ENCODE measurements around the gene NUB1. TPM values are rescaled to one million over a fixed set of nuclear protein-coding genes. Genes with fewer than 3 reads are reported as not detected.

NUB1 gene
- polyA plus RNA-seq, 3 donors = 32.0 to 39.2 (median 37.2) TPM

DNA sequence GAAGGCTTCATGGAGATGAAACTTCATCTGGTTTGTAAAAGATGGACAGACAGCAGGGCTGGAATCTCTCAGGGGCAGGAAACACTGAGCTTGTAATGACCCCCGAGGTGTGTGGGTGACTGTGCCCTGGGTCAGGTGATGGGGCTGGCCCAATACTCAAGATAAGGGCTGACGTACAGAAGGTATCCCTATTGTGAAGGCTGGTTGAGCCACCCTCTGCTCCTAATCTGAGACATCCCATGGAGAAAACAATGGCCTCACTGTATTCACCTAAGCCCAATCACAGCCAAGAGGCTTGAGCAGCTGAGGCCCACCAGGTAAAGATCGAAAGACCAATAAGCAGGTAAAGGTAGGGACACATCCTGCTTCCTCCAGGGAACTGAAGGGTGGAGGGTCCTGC lies 34.8 kb upstream of the NUB1 start:
- Histone ChIP-seq H4K20me1 (ENCODE audit: insufficient read depth, low read length) (no peaks in the 10 kb centered on the region), H3K9me3 (replicated peaks in 1 of 2; ENCODE audit: control insufficient read depth in 1 of 2, insufficient read depth in 1 of 2, low read length in 2 of 2) (peaks cover 7 to 8% of the 10 kb centered on the region in 2 donors), H3K9ac (ENCODE audit: insufficient read depth, low read length, poor library complexity, severe bottlenecking) (no peak overlapping the region), H3K4me2 (replicated peaks; ENCODE audit: extremely low read depth, low read length, poor library complexity, severe bottlenecking) (no peak overlapping the region), H3K4me1 (ENCODE audit: control insufficient read depth in 1 of 2, insufficient read depth in 2 of 2, low read length in 2 of 2) (peaks cover 4 to 7% of the 10 kb centered on the region in 2 donors), H3K27ac (ENCODE audit: low read depth in 1 of 2, low read length in 2 of 2) (no peak overlapping the region), H3K36me3 (replicated peaks in 1 of 2; ENCODE audit: control insufficient read depth in 1 of 2, insufficient read depth in 2 of 2, low read length in 2 of 2) (no peaks in the 10 kb centered on the region), H2AFZ (ENCODE audit: insufficient read depth, low read depth, low read length, poor library complexity, severe bottlenecking) (no peak overlapping the region), H3K4me3 (replicated peaks in 1 of 3; ENCODE audit: low read depth in 2 of 3, low read length in 3 of 3) (no peak overlapping the region), H3K27me3 (ENCODE audit: control insufficient read depth in 2 of 2, insufficient read depth in 2 of 2, low read length in 2 of 2) (peaks cover 10 to 45% of the 10 kb centered on the region in 2 donors), H3K79me2 (ENCODE audit: insufficient read depth, low read length) (no peaks in the 10 kb centered on the region)
- Mint-ChIP-seq H3K9me3 (peaks cover 0 to 17% (median 6%) of the 10 kb centered on the region in 7 donors), H3K27me3 (ENCODE audit: low read depth in 3 of 3) (peaks cover 32 to 43% (median 40%) of the 10 kb centered on the region in 3 donors), H3K4me3 (no peak overlapping the region), H3K36me3 (peaks cover 0 to 3% of the 10 kb centered on the region in 2 donors), H3K27ac (no peak overlapping the region), H3K4me1 (peaks cover 7% of the 10 kb centered on the region)
- intact Hi-C loops (cut with micrococcal nuclease) = loop anchor here in 1 of 2 donors (10.0 kb wide), 1 partner anchor 142 kb away; the partner anchor contains the start of gene GBX1
- 90% methylated on average over 1 of the region's 3 CpGs for WGBS (ENCODE audit: insufficient coverage)
- no peak for DNase-seq
- TF ChIP-seq, protein P1, sequence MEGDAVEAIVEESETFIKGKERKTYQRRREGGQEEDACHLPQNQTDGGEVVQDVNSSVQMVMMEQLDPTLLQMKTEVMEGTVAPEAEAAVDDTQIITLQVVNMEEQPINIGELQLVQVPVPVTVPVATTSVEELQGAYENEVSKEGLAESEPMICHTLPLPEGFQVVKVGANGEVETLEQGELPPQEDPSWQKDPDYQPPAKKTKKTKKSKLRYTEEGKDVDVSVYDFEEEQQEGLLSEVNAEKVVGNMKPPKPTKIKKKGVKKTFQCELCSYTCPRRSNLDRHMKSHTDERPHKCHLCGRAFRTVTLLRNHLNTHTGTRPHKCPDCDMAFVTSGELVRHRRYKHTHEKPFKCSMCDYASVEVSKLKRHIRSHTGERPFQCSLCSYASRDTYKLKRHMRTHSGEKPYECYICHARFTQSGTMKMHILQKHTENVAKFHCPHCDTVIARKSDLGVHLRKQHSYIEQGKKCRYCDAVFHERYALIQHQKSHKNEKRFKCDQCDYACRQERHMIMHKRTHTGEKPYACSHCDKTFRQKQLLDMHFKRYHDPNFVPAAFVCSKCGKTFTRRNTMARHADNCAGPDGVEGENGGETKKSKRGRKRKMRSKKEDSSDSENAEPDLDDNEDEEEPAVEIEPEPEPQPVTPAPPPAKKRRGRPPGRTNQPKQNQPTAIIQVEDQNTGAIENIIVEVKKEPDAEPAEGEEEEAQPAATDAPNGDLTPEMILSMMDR (IDR thresholded peaks at IDR 0.05) = no peak

DNA sequence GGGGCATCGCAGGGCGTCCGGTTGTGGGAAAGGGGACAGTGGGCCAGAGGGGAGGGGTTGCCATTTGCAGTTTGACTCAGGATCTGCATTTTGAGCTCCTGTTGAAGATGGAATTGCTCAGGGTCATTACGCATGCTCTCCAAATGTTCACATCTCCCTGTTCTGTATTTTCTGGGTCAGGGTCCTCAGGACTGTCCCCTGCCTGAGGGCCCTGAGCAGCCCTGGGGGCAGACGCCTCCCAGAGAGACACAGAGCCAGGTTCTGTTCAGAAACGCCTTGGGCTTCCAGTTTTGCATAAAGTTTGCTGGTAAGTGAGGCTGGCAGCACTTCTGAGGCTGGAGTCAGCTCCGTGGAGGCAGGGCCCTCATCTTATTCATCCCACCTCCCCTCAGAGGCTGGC lies 34.1 kb upstream of the NUB1 start:
- H3K9ac ChIP-seq (ENCODE audit: insufficient read depth, low read length, poor library complexity, severe bottlenecking) = no peak overlapping the region
- no peak overlapping the region for H3K27ac ChIP-seq (ENCODE audit: low read depth in 1 of 2, low read length in 2 of 2)
- peaks cover 0 to 16% (median 6%) of the 10 kb centered on the region in 7 donors for H3K9me3 Mint-ChIP-seq
- peaks cover 0 to 3% of the 10 kb centered on the region in 2 donors for H3K36me3 Mint-ChIP-seq
- 100% methylated on average over 1 of the region's 7 CpGs for WGBS (ENCODE audit: insufficient coverage)
- no peaks in the 10 kb centered on the region for H3K36me3 ChIP-seq (replicated peaks in 1 of 2; ENCODE audit: control insufficient read depth in 1 of 2, insufficient read depth in 2 of 2, low read length in 2 of 2)
- peaks cover 7% of the 10 kb centered on the region for H3K4me1 Mint-ChIP-seq
- H3K27ac Mint-ChIP-seq = peak overlapping the region in 1 of 7 donors; percentile 64
- no peak overlapping the region for H2AFZ ChIP-seq (ENCODE audit: insufficient read depth, low read depth, low read length, poor library complexity, severe bottlenecking)
- no peaks in the 10 kb centered on the region for H3K79me2 ChIP-seq (ENCODE audit: insufficient read depth, low read length)
- H3K27me3 ChIP-seq (ENCODE audit: control insufficient read depth in 2 of 2, insufficient read depth in 2 of 2, low read length in 2 of 2) = peaks cover 10 to 39% of the 10 kb centered on the region in 2 donors
- H3K4me3 Mint-ChIP-seq = no peak overlapping the region
- H4K20me1 ChIP-seq (ENCODE audit: insufficient read depth, low read length) = no peaks in the 10 kb centered on the region
- no peak for DNase-seq
- peaks cover 4 to 7% of the 10 kb centered on the region in 2 donors for H3K4me1 ChIP-seq (ENCODE audit: control insufficient read depth in 1 of 2, insufficient read depth in 2 of 2, low read length in 2 of 2)
- peaks cover 29 to 39% (median 36%) of the 10 kb centered on the region in 3 donors for H3K27me3 Mint-ChIP-seq (ENCODE audit: low read depth in 3 of 3)
- peaks cover 7 to 8% of the 10 kb centered on the region in 2 donors for H3K9me3 ChIP-seq (replicated peaks in 1 of 2; ENCODE audit: control insufficient read depth in 1 of 2, insufficient read depth in 1 of 2, low read length in 2 of 2)
- no peak overlapping the region for H3K4me2 ChIP-seq (replicated peaks; ENCODE audit: extremely low read depth, low read length, poor library complexity, severe bottlenecking)
- no peak overlapping the region for H3K4me3 ChIP-seq (replicated peaks in 1 of 3; ENCODE audit: low read depth in 2 of 3, low read length in 3 of 3)
- intact Hi-C loops (cut with micrococcal nuclease) = loop anchor here in 1 of 2 donors (10.0 kb wide), 1 partner anchor 143 kb away; the partner anchor contains the start of gene GBX1
- TF ChIP-seq, protein P1 (IDR thresholded peaks at IDR 0.05) = no peak

Measured in CD14-positive monocyte (primary cell).